Bone marrow (tissue), 2 donors: ENCODE data around the gene N4BP2L2.

ENCODE experiments used
- DNase-seq, 2 donors: peaks; one replicate each; lab custom pipeline; 2025; lab: John Stamatoyannopoulos, UW

The N4BP2L2 gene

DNA sequence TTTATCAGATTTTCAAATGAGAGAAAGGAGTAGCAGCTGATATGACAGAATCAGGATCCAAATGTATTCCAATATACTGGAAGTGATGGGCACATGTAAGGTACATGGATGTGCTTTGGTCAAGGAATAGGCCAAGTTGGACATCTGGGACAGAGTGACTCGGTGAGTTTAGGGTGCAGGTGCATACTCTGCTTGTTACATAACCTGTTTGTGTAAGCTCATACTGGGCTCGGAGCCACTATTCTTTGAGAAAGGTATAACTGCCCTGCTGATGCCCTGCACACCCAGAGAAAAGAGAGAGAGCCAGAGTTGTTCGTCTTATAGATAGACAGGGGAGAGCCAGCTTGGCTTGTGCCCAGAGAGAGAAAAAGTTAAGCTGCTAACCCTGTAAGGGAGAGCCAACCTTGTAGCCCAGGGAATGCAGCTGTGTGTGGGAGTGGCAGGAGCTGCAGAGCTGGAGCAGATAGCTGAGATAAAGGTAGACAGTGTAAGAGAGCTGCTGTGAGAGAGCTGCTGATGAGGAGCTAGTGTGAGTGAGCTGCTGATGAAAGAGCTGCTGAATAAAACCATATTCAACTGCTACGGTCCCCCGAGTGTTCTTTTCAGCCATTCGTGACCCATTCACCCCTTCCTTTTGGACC, 70.0 kb downstream of the N4BP2L2 start:
- DNase-seq, result no peak

DNA sequence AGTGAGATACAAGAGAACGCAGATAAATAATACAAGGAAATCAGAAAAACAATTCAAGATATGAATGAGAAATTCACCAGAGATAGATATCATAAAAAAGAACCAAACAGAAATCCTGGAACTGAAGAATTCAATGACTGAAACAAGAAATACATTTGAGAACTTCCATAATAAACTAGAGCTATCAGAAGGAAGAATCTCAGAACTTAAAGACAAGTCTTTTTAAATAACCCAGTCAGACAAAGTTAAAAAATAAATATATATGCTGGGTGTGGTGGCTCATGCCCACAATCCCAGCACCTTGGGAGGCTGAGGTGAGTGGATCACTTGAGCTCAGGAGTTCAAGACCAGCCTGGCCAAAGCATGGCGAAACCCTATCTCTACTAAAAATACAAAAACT, 82.0 kb downstream of the N4BP2L2 start:
- no peak for DNase-seq

DNA sequence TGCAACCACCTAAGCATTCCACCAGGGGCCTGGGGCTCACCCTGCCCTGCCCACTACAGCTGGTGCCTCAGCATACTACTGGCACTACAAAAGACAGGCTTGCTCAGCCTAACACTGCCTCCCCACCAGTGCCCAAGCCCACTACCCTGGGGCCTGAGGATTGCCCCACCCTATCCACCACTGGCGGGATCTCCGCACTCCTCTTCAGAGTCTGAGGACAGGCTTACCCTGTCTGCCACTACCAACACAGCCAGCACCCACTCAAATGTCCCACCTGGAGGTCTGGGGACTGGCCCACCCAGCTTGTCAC, 83.0 kb downstream of the N4BP2L2 start:
- no peak for DNase-seq

- DNase-seq, result no peak
Observed at GRCh38 chr13:32454886-32455593, 83.6 kb downstream of the N4BP2L2 start.

GRCh38 chr13:32453981-32454380, 84.6 kb downstream of the N4BP2L2 start:
- no peak for DNase-seq

- no peak for DNase-seq
Observed at GRCh38 chr13:32448972-32449371, 89.6 kb downstream of the N4BP2L2 start.

- DNase-seq, result no peak
Observed at GRCh38 chr13:32447894-32448623, 90.5 kb downstream of the N4BP2L2 start.

DNA sequence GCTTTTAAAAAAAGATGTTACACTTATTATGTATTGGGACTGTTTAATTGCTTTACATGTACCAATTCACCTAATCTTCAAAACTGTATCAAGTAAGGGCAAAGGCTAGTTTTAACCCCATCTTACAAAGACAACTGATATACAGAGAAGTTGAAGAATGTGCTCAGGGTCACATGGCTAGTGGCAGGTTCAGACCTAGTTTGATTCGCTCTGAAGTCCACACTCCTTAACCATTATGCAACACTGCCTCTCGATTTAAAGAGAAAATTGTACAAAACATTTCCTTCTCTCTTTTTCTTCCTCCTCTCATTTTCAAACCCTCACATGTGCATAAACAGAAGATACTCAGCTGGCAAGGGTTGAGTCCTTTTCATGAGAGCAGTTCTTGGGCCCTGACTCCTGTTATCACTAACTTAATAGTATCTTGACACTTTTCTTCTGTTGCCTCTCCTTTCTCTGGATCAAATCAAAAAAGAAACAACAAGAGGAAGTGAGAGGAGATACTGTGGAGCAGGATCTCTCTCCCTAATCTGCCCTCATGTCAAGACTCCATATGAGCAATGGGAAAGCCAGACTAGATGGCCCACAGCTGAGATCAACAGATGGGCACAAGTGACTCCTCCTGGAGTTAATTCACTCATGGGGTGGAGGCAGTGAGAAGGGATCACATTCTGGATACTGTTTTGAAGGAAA, 91.7 kb downstream of the N4BP2L2 start:
- DNase-seq, result no peak

GRCh38 chr13:32446220-32446619, 92.4 kb downstream of the N4BP2L2 start:
- DNase-seq, result no peak

- DNase-seq, result no peak
Observed at GRCh38 chr13:32445461-32445860, 93.1 kb downstream of the N4BP2L2 start.

- peak in 1 of 2 donors; percentile 44 for DNase-seq
Observed at GRCh38 chr13:32443111-32443510, 95.5 kb downstream of the N4BP2L2 start.

GRCh38 chr13:32438871-32439270, 99.7 kb downstream of the N4BP2L2 start:
- DNase-seq, result no peak

DNA sequence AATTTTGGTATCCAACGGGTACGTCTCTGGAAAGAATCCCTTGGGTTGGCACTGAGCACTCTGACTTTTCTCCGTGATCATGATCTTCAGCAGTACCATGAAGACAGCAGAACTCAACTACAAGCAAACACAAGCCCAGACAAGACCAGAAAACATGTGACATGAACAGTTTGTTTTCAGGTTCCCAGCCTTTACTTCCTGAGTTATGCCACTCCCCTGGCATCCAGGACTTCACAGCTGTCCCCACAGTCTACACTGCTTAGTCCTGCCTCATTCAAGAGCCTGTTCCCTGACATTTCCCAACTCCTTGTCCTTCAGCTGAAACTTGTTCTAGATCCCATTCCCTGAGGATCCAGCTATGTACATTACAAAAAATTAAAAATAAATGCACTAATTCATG, 105.7 kb downstream of the N4BP2L2 start:
- no peak for DNase-seq

DNA sequence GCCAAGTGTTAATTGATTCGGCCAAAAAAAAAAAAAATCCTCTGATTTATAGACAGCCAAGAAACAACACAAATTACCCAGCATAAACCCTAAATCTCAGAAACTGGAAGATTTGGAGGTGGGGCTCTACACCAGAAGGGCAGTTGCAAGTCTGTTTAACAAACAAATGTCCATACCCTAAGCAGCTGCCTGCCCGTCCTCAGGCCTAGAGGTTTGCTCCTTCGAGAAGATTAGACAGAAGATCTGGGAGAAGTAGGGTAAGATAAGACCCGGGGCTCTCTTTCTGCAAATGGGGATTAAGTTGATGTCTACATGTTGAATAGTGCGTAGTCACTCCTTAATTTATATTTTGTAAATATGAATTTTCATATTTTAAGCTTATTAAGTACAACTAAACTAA, 107.2 kb downstream of the N4BP2L2 start:
- DNase-seq, result no peak

- peak in 1 of 2 donors; percentile 66 for DNase-seq
Observed at GRCh38 chr13:32430018-32430747, 108.4 kb downstream of the N4BP2L2 start.

DNA sequence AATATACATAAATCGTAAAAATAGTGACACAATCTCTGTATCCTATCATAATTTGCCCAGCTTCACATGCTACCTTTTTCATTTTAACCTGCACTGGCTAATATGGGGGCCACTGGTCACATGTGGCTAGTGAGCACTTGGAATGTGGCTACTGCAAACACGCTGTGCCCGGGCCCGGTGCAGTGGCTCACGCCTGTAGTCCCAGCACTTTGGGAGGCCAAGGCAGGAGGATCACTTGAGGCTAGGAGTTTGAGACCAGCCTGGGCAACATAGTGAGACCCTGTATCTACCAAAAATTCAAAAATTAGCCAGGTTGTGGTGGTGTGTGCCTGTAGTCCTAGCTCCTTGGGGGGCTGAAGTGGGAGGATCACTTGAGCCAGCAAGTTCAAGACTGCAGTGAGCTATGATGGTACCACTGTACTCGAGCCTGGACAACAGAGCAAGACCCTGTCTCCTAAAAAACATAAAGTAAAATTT, 109.1 kb downstream of the N4BP2L2 start:
- no peak for DNase-seq

GRCh38 chr13:32428581-32429432, 109.8 kb downstream of the N4BP2L2 start:
- DNase-seq, result peak in 1 of 2 donors; percentile 42

DNA sequence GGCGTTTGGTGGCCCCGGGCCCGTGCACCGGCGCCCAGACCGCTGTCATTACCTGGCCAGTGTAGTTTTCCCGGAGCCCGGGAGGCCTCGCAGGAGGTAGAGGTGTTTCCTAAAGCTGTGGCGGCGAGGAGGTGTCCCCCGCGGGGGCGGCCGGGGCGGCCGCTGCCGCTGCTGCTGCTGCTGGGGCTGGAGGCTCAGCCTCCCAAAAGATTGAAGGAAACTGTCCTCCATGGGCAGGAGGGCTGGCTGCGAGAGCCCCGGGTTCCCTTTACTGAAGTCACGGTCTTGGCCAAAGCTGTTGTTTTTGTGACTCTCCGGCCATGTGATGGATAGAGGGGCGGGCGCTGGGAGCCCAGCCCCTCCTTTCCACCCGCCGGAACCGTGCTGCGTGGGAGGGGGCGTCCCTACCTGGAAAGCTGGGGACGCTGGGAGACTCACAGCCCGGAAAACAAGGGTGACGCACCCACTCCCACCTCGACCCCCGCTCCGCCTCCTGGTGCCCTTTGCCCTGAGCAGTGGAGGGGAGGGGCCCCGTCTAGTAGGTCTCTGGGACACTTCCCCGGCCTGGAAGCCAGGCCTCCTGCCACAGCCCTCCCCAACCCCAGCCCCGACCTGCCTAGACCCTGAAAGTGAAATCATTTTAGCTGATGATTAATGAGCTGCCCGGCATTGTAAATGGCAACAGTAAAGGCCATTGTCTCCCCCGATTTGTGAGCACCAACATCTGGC, 110.6 kb downstream of the N4BP2L2 start, which contains the start of gene N4BP2L1:
N4BP2L1 (minus strand) TSS at position 279 of the 729 bp plus-strand sequence; CDS start at position 231, 48 bp downstream.
- peak; percentile 60 to 79 for DNase-seq

DNA sequence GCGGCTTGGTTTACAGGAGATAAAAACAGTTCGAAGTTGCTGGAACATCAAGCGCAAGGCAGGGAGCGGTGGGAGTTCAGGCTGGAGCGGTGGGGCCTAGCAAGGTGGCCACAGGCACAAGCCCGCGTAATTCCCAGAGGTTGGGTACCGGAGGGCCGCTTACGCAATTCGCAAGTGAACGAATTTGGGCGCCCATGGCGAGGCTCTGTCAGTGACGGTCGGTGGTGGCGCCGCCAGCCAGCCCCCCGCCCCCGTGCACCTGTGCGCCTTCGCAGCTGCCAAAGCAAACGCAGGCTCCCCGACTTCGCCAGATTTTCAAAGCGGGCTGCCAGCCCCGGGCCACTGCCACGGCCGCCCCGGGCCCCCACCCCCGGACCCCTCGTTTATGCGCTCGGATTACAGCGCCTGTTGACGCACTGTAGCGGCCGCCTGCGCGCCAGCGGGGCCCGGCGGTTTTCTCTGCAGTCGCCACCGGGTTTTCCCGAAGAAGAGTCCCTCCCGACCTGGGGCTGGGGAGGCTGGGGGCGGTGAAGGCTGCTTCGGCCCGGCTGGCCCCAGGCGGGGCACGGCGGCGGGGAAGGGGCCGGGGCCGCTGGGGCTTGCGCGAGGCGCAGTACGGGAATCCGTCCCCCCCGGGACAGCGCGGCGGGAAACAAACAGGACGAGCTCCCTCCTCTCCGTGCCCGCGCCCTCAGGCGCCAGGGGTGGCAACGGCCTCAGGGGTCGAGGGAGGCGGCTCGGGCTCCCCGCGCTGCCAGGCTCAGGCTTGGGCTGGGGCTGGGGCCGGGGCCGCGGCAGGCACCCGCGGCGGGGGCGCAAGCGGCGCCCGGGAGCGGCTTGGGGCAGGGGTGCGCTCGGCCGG, 111.4 kb downstream of the N4BP2L2 start:
- DNase-seq, result peak in 1 of 2 donors; percentile 58
